Adipocyte (in vitro differentiated cells): ENCODE results near the gene NUDT1.

Source experiments
- DNase-seq: peaks from one replicate; pipeline ENCODE4 v3.0.0-alpha.2; 2015; ENCODE audit warnings: low read depth
- H3K27me3 ChIP-seq: replicated peaks from 2 replicates; pipeline ENCODE4 v1.7.0; 2013; ENCODE audit warnings: mild to moderate bottlenecking, low read length, moderate library complexity; ENCODE audit not compliant: control insufficient read depth, insufficient read depth
- H3K36me3 ChIP-seq: 2 replicates; pipeline ENCODE4 v1.7.0; 2013; ENCODE audit warnings: low read length, mild to moderate bottlenecking, moderate library complexity; ENCODE audit not compliant: control insufficient read depth, insufficient read depth, severe bottlenecking
- H3K4me1 ChIP-seq: 2 replicates; pipeline ENCODE4 v1.7.0; 2013; ENCODE audit warnings: mild to moderate bottlenecking, low read length, moderate library complexity; ENCODE audit not compliant: control insufficient read depth, insufficient read depth
- H3K4me3 ChIP-seq: 2 replicates; pipeline ENCODE4 v1.7.0; 2013; ENCODE audit warnings: mild to moderate bottlenecking, low read length, moderate library complexity
- H3K9ac ChIP-seq: 2 replicates; pipeline ENCODE4 v1.7.0; 2013; ENCODE audit warnings: mild to moderate bottlenecking, low read length, moderate library complexity
- H3K9me3 ChIP-seq: 2 replicates; pipeline ENCODE4 v1.7.0; 2013; ENCODE audit warnings: mild to moderate bottlenecking, low read length, moderate library complexity; ENCODE audit not compliant: control insufficient read depth

NUDT1 gene

GRCh38 chr7:2275101-2275500 is 33.1 kb downstream of the NUDT1 start:
- H3K4me1 ChIP-seq = peaks cover 7% of the 10 kb centered on the region
- peaks cover 21% of the 10 kb centered on the region for H3K36me3 ChIP-seq
- no peaks in the 10 kb centered on the region for H3K9me3 ChIP-seq
- no peak overlapping the region for H3K4me3 ChIP-seq
- DNase-seq = no peak
- no peak overlapping the region for H3K9ac ChIP-seq
- H3K27me3 ChIP-seq = no peaks in the 10 kb centered on the region

GRCh38 chr7:2276107-2276506 is 34.1 kb downstream of the NUDT1 start:
- peaks cover 19% of the 10 kb centered on the region for H3K36me3 ChIP-seq
- no peaks in the 10 kb centered on the region for H3K9me3 ChIP-seq
- DNase-seq = no peak
- no peak overlapping the region for H3K9ac ChIP-seq
- peaks cover 8% of the 10 kb centered on the region for H3K4me1 ChIP-seq
- no peaks in the 10 kb centered on the region for H3K27me3 ChIP-seq
- no peak overlapping the region for H3K4me3 ChIP-seq

- H3K4me3 ChIP-seq = no peak overlapping the region
- H3K9ac ChIP-seq = no peak overlapping the region
- peaks cover 13% of the 10 kb centered on the region for H3K36me3 ChIP-seq
- peaks cover 8% of the 10 kb centered on the region for H3K4me1 ChIP-seq
- no peaks in the 10 kb centered on the region for H3K27me3 ChIP-seq
- H3K9me3 ChIP-seq = no peaks in the 10 kb centered on the region
- DNase-seq = no peak
Measured at GRCh38 chr7:2278026-2278425, 36.0 kb downstream of the NUDT1 start.

GRCh38 chr7:2279896-2280295 is 37.9 kb downstream of the NUDT1 start:
- Histone ChIP-seq H3K4me1 (peaks cover 8% of the 10 kb centered on the region), H3K36me3 (peaks cover 2% of the 10 kb centered on the region), H3K9ac (no peak overlapping the region), H3K4me3 (no peak overlapping the region), H3K27me3 (no peaks in the 10 kb centered on the region), H3K9me3 (no peaks in the 10 kb centered on the region)
- DNase-seq = no peak

- Histone ChIP-seq H3K27me3 (no peaks in the 10 kb centered on the region), H3K4me3 (no peak overlapping the region), H3K9ac (no peak overlapping the region), H3K9me3 (no peaks in the 10 kb centered on the region), H3K4me1 (peaks cover 8% of the 10 kb centered on the region), H3K36me3 (no peaks in the 10 kb centered on the region)
- no peak for DNase-seq
Measured at GRCh38 chr7:2280424-2280823, 38.4 kb downstream of the NUDT1 start.

- no peaks in the 10 kb centered on the region for H3K27me3 ChIP-seq
- no peaks in the 10 kb centered on the region for H3K36me3 ChIP-seq
- peaks cover 8% of the 10 kb centered on the region for H3K4me1 ChIP-seq
- no peak for DNase-seq
- H3K9ac ChIP-seq = peak overlapping the region; percentile 54
- no peaks in the 10 kb centered on the region for H3K9me3 ChIP-seq
- no peak overlapping the region for H3K4me3 ChIP-seq
Measured at GRCh38 chr7:2281541-2281940, 39.5 kb downstream of the NUDT1 start.

GRCh38 chr7:2282185-2282751 is 40.2 kb downstream of the NUDT1 start:
- peaks cover 8% of the 10 kb centered on the region for H3K4me1 ChIP-seq
- H3K9ac ChIP-seq = peak overlapping the region; percentile 54
- no peak for DNase-seq
- no peaks in the 10 kb centered on the region for H3K9me3 ChIP-seq
- no peaks in the 10 kb centered on the region for H3K27me3 ChIP-seq
- no peak overlapping the region for H3K4me3 ChIP-seq
- no peaks in the 10 kb centered on the region for H3K36me3 ChIP-seq

- H3K36me3 ChIP-seq = no peaks in the 10 kb centered on the region
- no peaks in the 10 kb centered on the region for H3K27me3 ChIP-seq
- H3K4me1 ChIP-seq = peaks cover 8% of the 10 kb centered on the region
- no peak overlapping the region for H3K9ac ChIP-seq
- no peak overlapping the region for H3K4me3 ChIP-seq
- no peak for DNase-seq
- no peaks in the 10 kb centered on the region for H3K9me3 ChIP-seq
Measured at GRCh38 chr7:2283074-2283473, 41.0 kb downstream of the NUDT1 start.

- no peaks in the 10 kb centered on the region for H3K36me3 ChIP-seq
- no peaks in the 10 kb centered on the region for H3K9me3 ChIP-seq
- no peak for DNase-seq
- peaks cover 8% of the 10 kb centered on the region for H3K4me1 ChIP-seq
- no peak overlapping the region for H3K9ac ChIP-seq
- H3K4me3 ChIP-seq = no peak overlapping the region
- no peaks in the 10 kb centered on the region for H3K27me3 ChIP-seq
Measured at GRCh38 chr7:2287745-2288144, 45.7 kb downstream of the NUDT1 start.

GRCh38 chr7:2288503-2288902 is 46.5 kb downstream of the NUDT1 start:
- H3K4me1 ChIP-seq = peaks cover 8% of the 10 kb centered on the region
- no peaks in the 10 kb centered on the region for H3K27me3 ChIP-seq
- no peaks in the 10 kb centered on the region for H3K36me3 ChIP-seq
- H3K4me3 ChIP-seq = no peak overlapping the region
- DNase-seq = no peak
- no peaks in the 10 kb centered on the region for H3K9me3 ChIP-seq
- no peak overlapping the region for H3K9ac ChIP-seq

- no peak for DNase-seq
- H3K36me3 ChIP-seq = no peaks in the 10 kb centered on the region
- no peak overlapping the region for H3K9ac ChIP-seq
- H3K27me3 ChIP-seq = no peaks in the 10 kb centered on the region
- no peaks in the 10 kb centered on the region for H3K9me3 ChIP-seq
- peaks cover 8% of the 10 kb centered on the region for H3K4me1 ChIP-seq
- H3K4me3 ChIP-seq = no peak overlapping the region
Measured at GRCh38 chr7:2289111-2289586, 47.1 kb downstream of the NUDT1 start.

GRCh38 chr7:2289621-2290020 is 47.6 kb downstream of the NUDT1 start:
- Histone ChIP-seq H3K27me3 (no peaks in the 10 kb centered on the region), H3K36me3 (no peaks in the 10 kb centered on the region), H3K9ac (no peak overlapping the region), H3K4me3 (no peak overlapping the region), H3K4me1 (peaks cover 8% of the 10 kb centered on the region), H3K9me3 (no peaks in the 10 kb centered on the region)
- no peak for DNase-seq
